Endothelial cell of hepatic sinusoid (primary cell): ENCODE results near the gene LANCL3.

Experiments
- in situ Hi-C: cut with HindIII; loops from 2 replicates; pipeline ENCODE4 v1.10.0; 2017; ENCODE audit warnings: low sequenced_read_pairs

LANCL3 gene

DNA sequence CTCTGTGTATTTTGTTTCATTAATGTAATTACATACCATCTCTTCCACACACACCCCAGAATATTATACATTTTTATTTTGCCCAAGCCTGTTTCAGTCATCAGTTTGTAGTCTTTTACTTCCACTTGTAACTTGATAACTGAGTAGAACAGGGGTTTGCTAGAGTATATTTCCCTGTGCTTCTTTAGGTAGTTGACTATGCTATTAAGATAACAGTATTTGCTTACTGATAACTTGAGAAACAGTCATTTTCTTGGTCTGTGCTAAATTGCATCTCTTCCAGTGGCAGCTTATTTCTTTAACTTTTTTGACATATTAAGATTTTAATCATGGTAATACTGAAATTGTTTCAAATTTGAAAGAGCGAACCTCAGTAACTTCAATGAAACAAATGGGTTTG is 107.1 kb downstream of the LANCL3 start:
- in situ Hi-C loops, result no loop called here

DNA sequence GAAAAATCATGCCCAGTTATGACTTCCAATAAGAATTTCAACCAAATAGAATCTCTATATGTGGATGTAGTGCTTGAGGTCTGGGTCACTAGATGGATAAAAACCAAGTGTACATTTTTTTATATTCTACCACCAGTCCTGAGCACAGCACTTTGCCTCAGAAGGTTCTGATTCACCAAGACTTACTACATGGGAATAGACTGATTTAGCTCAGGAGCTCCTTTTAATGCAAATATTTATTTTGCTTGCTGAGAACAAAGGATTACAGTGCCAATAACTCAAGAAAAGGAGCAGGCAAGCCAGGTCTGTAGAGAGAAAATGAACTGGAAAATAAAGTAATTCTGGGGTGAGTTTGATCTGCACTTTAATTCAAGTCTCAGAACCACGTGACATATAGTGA is 107.8 kb downstream of the LANCL3 start:
- in situ Hi-C loops, result no loop called here

DNA sequence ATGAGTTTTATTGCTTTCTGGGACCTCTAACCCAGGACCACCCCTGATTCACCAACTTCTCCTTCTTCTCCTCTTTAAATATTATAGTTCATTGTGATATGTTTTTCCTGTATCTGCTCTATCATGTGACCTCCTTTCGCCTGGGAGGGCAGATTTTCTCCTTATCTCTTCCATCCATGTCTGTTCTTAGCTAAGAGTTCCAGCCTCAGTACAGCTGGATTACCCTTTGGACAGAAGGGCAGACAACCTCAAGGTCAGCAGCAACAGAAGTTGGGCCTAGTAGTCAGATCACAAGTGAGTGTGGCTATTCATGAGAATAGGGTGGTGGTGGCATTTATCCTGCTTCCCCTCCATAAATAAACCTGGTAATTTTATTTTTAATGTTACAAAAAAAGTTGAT is 108.4 kb downstream of the LANCL3 start:
- in situ Hi-C loops, result no loop called here

DNA sequence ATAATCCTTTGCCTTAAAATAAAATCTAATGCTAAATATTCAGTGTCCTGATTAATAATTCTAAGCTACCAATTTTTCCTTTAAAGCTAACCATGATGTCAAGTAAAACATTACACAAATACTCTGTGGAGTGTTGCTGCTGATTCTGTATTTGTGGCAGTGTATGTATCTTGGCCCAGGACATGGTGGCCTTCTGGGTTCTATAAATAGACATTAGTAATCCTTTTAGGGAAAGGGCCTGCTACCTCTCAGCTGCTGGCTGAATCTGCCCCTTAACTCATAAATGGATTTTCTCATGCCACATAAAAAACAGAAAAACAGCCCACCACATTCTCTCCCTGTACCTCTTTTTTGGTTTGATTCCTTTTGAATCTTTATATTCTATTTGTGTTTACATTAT is 113.0 kb downstream of the LANCL3 start:
- in situ Hi-C loops, result no loop called here

DNA sequence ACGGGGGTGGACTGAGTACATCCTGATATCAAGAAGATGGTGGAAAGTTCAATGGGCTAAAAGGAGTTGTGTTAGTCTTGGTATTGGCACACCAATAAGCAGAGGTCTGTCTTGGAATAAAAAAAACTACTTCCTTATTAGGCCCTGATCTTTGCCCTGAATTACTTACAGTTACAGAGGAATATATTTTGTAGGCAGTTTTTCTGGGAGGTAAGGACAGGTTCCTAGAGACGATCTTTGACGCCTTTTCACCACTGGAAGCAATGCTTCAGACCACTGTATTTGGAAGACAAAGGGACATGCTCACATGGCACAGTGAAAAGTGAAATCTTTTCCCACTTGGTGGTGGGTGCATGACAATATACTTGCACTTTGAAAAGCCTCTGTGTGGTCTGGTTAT is 113.5 kb downstream of the LANCL3 start:
- in situ Hi-C loops, result no loop called here

DNA sequence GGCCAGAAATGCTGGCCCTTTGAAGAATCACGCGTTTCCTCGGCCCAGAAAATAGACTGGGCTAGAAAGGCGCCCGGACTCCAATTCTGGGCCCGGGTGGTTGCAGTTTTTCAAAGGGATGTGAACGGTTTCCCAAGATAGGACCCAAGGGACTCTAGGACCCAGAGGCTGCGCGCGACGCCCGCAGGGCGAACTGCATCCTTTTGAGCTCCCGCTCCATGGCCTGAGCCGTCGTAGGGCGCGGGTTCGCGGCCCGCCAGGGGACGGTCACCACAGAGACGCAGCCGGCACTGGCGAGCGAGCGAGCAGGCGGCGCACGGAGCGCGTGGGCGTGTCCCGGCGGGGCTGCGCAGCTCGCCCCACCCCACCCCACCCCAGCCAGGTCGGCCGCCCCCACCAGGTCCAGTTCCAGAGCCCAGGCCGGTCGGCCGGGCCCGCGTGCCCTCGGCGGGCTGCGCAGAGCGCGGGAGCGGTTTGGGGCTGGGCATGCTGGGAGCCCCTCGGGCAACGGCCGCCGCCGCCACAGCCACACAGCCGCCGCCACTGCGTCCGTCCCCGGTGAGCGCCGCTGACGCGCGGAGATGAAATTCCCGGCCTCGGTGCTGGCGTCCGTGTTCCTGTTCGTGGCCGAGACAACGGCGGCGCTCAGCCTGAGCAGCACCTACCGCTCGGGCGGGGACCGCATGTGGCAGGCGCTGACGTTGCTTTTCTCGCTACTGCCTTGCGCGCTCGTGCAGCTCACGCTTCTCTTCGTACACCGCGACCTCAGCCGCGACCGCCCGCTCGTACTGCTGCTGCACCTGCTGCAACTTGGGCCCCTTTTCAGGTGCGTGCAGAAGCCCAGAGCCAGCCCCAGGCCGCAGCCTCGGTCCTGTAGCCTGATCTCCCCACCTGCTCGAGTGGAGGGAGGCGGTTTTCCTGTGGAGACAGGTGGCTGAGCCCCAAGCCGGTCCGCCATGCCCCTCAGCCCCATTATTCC is 114.2 kb downstream of the LANCL3 start, which contains the start of gene XK:
XK (plus strand) TSS at position 411 of the 979 bp plus-strand sequence; CDS start at position 582, 171 bp downstream.
- in situ Hi-C loops, result no loop called here

DNA sequence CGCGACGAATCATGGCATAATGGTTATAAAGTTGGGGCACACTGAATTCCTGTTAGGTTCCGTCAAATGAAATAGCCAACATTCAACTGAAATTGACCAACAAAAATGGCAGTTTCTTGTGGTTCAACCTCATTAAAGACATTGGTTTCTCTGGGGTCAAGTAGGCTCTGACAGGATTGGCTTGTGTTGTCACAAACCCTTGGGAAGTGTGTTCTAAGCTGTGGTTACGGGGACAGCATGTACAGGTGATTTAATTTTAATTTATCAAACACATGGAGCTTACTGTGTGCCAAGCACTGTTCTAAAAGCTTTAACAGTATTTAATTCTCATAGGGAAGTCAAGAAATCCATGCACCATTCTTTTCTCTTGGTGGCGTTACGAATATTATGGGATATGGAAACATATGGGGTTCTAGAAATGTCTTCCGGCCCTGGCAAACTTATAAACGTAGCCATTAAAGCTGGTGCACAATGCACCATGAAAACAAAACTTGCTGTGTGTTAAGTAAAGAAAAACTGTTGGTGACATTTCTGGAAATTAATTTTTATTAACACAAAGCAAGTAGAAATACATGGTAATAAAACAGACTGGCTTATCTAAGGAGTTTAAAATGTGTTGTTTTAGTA is 115.0 kb downstream of the LANCL3 start:
- in situ Hi-C loops, result no loop called here

DNA sequence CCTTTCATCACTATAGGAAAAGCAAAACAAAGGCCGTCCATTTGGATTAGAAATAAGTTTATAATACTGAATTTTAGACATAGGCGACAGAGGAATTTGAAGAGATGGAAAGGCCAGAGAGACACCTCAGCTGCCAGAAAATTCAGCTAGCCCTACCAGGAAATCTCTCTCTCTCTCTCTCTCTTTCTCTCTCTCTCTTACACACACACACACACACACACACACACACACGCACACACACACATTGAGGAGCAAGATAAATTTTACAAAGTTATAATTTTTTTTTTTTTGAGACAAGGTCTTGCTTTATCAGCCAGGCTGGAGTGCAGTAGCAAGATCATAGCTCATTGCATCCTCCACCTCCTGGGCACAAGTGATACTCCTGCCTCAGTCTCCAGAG is 115.5 kb downstream of the LANCL3 start:
- in situ Hi-C loops, result no loop called here

DNA sequence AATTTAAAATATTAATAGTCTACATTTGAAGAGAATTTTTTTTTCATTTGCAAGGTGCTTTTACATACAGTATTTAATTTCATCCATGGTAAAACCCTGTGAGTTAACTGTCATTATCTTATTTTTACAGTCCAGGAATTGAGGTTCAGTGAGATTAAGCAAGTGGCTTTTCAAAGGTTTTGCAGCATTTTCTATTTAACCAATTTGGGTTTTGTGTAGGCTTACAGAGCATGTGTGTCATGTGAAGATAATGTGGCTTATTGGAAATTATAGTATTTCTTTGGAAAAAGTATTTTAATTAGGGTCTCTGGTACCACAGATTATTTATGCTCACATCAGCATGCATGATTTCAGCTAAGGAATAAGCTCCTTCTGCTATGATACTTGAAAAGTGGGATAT is 118.7 kb downstream of the LANCL3 start:
- in situ Hi-C loops, result no loop called here

DNA sequence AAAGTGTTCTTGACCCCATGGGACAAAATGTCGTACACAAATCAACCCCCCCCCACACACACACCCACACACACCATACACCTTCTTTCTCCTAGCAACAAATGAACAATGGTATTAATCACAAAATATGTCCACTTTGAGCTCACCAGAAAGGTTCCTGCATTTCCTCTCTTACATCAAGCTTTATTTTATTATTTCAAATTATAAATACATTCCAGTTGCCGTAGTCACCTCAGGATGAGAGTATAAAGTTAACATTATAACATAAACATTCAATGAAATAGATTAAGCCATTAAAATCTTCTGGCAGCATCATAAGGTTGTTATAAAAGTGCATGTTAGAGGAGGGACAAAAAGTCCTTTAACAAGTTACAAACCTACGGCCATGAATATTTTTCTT is 121.5 kb downstream of the LANCL3 start:
- in situ Hi-C loops, result no loop called here

DNA sequence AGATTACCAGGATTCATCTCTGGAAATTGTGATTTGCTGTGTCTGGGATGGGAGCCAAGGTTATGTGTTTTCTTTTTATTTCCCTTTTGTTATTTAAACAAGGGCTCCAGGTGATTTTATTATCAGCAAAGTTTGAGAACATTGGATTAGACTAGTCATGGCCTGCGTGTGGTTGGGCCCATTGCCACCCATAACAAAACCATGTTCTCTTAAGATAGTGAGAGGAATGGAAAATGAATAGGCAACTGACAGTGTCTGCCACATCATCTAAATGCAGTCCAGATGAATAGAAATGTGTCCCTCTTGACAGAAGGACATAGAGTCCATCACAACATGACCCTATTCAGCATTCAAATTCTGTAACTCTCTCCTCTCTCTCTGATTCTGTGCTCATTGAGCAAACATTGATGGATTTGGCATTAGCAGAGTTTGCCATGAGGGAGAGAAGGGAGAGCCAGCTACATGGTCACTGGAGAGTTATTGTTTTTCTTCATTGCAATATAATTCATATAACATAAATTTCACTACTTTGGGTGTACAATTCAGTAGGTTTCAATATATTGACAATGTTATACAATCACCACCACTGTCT is 125.8 kb downstream of the LANCL3 start:
- in situ Hi-C loops, result no loop called here

DNA sequence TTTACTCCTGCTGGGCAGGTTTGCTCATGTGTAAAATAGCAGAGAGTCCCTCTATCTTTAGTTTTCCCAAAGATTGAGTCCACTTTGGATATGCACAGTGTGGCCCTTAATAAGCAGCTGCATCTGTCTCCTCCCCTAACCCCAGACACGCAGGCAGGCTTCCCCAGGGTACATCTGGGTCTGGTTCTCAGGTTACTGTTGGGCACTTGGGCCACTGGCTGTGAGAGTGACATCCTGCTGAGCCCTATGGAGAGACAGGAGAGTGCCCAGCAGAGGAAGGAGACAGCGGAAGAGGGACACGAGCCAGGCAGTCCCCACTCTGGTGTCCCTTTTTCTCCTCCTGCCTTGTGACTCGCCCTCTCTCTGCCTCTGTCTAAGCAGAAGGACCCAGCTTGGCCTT is 130.1 kb downstream of the LANCL3 start:
- in situ Hi-C loops, result no loop called here

DNA sequence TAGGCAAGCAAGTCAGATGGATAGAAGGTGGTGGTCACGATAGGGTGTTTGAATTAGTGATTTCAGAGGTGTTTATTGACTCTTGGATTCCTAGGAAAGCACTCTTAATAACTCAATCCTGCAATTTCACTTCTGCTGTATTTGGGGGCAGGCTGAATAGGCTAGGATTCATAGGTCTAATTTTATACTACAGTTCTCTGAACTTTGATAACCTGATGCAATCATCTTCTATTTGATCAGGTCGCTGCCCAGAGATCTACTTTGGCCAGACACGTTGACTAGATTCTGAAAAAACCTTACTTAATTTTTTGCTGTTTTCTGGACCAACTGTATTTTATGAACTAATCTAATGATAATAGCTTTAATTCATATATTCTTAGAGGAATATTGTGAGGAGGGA is 140.5 kb downstream of the LANCL3 start:
- in situ Hi-C loops, result no loop called here

DNA sequence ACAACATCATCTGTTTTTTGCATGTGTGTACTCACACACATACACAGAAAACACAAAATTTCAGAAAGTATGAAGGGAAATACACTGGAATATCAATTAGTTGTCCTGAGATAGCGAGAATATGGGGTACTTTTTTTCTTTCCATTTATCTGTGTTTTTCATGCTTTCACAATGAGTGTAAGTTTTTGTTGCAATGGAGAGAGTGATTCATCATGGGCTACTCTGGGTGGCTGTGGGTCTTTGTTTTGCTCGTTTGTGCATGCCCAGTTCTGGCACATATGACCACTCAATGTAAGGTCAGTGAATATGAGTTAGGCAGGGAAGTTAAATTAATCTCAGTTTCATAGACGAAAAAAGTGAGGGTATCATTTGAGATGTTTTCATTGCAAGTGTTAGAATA is 141.0 kb downstream of the LANCL3 start:
- in situ Hi-C loops, result no loop called here

DNA sequence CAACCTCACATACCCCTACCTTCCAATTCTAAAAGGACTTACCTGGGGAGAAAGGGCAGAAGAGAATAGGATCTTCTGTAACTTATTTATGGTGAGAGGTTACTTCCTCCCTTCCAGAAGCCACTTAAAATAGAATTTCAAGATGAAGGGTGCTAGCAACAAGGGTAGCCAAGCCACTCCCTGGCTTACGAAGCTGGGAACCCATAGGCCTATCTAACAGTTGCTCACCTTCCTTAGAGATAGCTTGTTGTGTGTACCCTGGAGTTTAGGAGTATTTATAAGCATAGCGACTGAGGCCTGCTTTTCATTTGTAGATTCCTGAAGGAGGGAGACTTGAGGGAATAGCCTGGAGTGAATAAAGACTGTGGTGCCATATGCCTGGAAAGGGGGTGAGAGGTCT is 143.0 kb downstream of the LANCL3 start:
- in situ Hi-C loops, result no loop called here

DNA sequence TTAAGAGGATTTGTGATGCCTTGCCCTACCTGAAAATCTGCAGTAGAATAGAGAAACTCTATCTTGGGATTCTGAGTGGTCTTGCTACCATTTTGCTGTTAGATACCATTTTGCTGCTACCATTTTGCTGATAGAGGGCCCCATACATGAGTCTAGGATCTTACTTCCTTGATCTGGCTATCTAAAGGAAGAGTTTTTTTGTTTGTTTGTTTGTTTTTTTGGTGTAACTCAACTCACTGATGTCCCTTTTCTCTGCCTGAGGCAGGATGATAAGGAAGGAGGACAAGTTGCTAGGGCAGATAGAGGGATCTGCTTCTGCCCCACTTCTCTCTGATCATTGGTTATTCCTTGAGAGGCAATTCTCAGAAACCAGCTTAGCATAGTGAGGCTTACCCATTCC is 145.1 kb downstream of the LANCL3 start:
- in situ Hi-C loops, result no loop called here

DNA sequence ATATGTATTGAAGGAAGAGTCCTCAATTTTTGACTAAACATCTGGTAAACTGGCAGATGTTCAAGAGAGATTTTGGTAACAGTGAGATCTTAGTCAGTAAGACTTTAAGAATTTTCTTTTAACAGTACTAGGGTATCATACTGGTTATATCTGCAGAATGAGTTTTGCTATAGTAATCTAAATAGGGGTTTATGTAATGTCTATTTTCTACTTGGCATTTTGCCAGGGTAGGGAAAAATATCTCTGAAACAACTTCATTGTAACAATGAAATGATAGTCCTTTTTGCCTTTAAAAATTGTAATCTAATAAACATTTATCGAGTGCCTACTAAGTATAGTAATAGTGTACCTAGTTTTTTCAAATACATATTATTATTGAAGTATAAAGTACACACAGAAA is 146.2 kb downstream of the LANCL3 start:
- in situ Hi-C loops, result no loop called here

DNA sequence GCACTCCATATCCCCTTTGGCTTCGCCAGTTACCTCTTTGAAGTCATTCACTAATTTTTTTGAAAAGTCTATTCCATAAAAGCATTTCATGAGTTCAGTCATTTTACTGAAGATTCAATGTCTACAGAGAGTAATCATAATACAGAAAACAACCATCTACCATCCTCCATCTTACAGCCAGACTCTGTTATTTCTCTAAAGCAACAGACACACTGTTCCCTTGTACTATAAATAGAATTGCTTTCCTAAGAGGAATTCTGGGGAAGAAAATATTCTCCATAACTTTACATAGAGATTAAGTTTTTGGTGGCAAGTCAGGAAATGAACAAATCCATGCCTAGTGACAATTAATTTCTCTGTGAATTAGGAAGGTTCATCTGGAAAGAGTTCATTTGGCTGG is 151.1 kb downstream of the LANCL3 start:
- in situ Hi-C loops, result no loop called here

DNA sequence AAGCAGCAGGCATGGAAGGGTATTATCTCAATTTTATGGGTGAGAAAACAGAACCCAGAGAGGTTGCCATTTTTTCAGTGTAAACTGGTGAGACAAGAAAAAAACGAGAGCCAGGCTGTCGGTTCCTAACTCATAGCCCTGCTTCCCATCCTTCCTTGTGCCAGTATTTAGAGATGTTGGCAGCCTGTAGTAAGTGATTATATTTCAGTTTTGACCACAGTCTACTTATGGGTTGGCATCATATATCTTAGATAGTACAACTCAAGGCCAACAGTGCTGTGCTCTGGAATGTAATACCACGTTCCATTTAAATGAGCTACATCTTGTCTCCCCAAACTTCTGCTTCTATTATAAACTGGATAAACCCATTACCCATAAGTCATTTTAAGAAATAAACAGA is 154.9 kb downstream of the LANCL3 start:
- in situ Hi-C loops, result no loop called here
